Peyer's patch (tissue), 4 donors: ENCODE measurements around the gene DCBLD2.

ENCODE experiments used
- CTCF ChIP-seq, 6 experiments: fragments of 450-650 bp in 4 of 6; fragments of 200-600 bp in 2 of 6; sonication (generic) in 1 of 6; IDR thresholded peaks; one replicate each; pipeline ENCODE4 v1.5.1; 2017 to 2019; ENCODE audit warnings: antibody characterized with exemption in 6 of 6, mild to moderate bottlenecking in 3 of 6, moderate library complexity in 1 of 6
- POLR2A ChIP-seq, 2 donors: fragments of 450-650 bp; IDR thresholded peaks; one replicate each; pipeline ENCODE4 v1.5.1; 2017; ENCODE audit warnings: antibody characterized with exemption in 2 of 2, mild to moderate bottlenecking in 2 of 2, moderate library complexity in 2 of 2

GRCh38 chr3:98893740-98894139 is 7.8 kb downstream of the DCBLD2 start:
- TF ChIP-seq CTCF (IDR thresholded peaks at IDR 0.05) (no peak), POLR2A (IDR thresholded peaks at IDR 0.05) (no peak)
